ENCODE measurements around the gene F12.
A peak's percentile ranks its signal among the peaks of the same experiment; 100 is the strongest.

The F12 gene

GRCh38 chr5:177380805-177381126, 28.6 kb downstream of the F12 start:
- Histone ChIP-seq H2BK5ac (ENCODE audit: low read depth, low read length, poor library complexity) (no peak overlapping the region), H3K79me1 (ENCODE audit: low read length) (no peaks in the 10 kb centered on the region), H3K27ac (ENCODE audit: low read depth, low read length) (no peak overlapping the region), H3K18ac (ENCODE audit: low read length) (no peak overlapping the region), H4K12ac (ENCODE audit: low read depth, low read length) (no peak overlapping the region), H3K9me3 (ENCODE audit: insufficient read depth, low read depth, low read length) (no peaks in the 10 kb centered on the region), H3K4ac (ENCODE audit: low read depth, low read length) (no peak overlapping the region), H2BK120ac (ENCODE audit: insufficient read depth, low read length, poor library complexity) (no peak overlapping the region), H3K36me3 (ENCODE audit: control insufficient read depth in 1 of 2, insufficient read depth in 2 of 2, low read length in 2 of 2) (no peaks in the 10 kb centered on the region), H2AFZ (ENCODE audit: insufficient read depth, low read length, poor library complexity) (no peak overlapping the region), H2AK5ac (ENCODE audit: low read length) (no peak overlapping the region), H2BK12ac (ENCODE audit: low read length) (no peak overlapping the region), H3K9ac (ENCODE audit: low read length) (no peak overlapping the region), H3K4me2 (ENCODE audit: low read length) (no peak overlapping the region), H3K27me3 (ENCODE audit: insufficient read depth, low read length) (no peaks in the 10 kb centered on the region), H3K4me3 (ENCODE audit: low read depth, low read length) (no peak overlapping the region), H3K23ac (ENCODE audit: low read length) (no peak overlapping the region), H3K14ac (ENCODE audit: low read length) (no peak overlapping the region), H3K79me2 (ENCODE audit: control insufficient read depth, insufficient read depth, low read length, poor library complexity) (no peaks in the 10 kb centered on the region), H4K8ac (ENCODE audit: low read depth, low read length) (no peak overlapping the region), H4K91ac (ENCODE audit: low read depth, low read length) (no peak overlapping the region), H3K4me1 (ENCODE audit: control insufficient read depth in 1 of 2, insufficient read depth in 2 of 2, low read length in 2 of 2) (no peaks in the 10 kb centered on the region)
- no CpG with 5 or more reads among the region's 6 CpGs for WGBS (ENCODE audit: extremely low coverage, insufficient coverage, insufficient read length)
- no peak for DNase-seq

- Histone ChIP-seq H3K4me1 (ENCODE audit: control insufficient read depth in 1 of 2, insufficient read depth in 2 of 2, low read length in 2 of 2) (no peaks in the 10 kb centered on the region), H2AFZ (ENCODE audit: insufficient read depth, low read length, poor library complexity) (no peak overlapping the region), H3K36me3 (ENCODE audit: control insufficient read depth in 1 of 2, insufficient read depth in 2 of 2, low read length in 2 of 2) (no peaks in the 10 kb centered on the region), H3K4me3 (ENCODE audit: low read depth, low read length) (no peak overlapping the region), H2AK5ac (ENCODE audit: low read length) (no peak overlapping the region), H4K91ac (ENCODE audit: low read depth, low read length) (no peak overlapping the region), H2BK120ac (ENCODE audit: insufficient read depth, low read length, poor library complexity) (no peak overlapping the region), H2BK12ac (ENCODE audit: low read length) (no peak overlapping the region), H3K14ac (ENCODE audit: low read length) (no peak overlapping the region), H3K4ac (ENCODE audit: low read depth, low read length) (no peak overlapping the region), H4K8ac (ENCODE audit: low read depth, low read length) (no peak overlapping the region), H3K18ac (ENCODE audit: low read length) (no peak overlapping the region), H3K79me1 (ENCODE audit: low read length) (no peaks in the 10 kb centered on the region), H3K4me2 (ENCODE audit: low read length) (no peak overlapping the region), H3K9ac (ENCODE audit: low read length) (no peak overlapping the region), H3K79me2 (ENCODE audit: control insufficient read depth, insufficient read depth, low read length, poor library complexity) (no peaks in the 10 kb centered on the region), H3K9me3 (ENCODE audit: insufficient read depth, low read depth, low read length) (no peaks in the 10 kb centered on the region), H3K23ac (ENCODE audit: low read length) (no peak overlapping the region), H2BK5ac (ENCODE audit: low read depth, low read length, poor library complexity) (no peak overlapping the region), H3K27me3 (ENCODE audit: insufficient read depth, low read length) (no peaks in the 10 kb centered on the region), H4K12ac (ENCODE audit: low read depth, low read length) (no peak overlapping the region), H3K27ac (ENCODE audit: low read depth, low read length) (no peak overlapping the region)
- no CpG with 5 or more reads among the region's 15 CpGs for WGBS (ENCODE audit: extremely low coverage, insufficient coverage, insufficient read length)
- DNase-seq, result peak; percentile 81 to 91
Observed at GRCh38 chr5:177378884-177379883, 30.2 kb downstream of the F12 start.

GRCh38 chr5:177377851-177378776, 31.2 kb downstream of the F12 start:
- Histone ChIP-seq H3K23ac (ENCODE audit: low read length) (no peak overlapping the region), H4K12ac (ENCODE audit: low read depth, low read length) (no peak overlapping the region), H3K27ac (ENCODE audit: low read depth, low read length) (no peak overlapping the region), H3K9me3 (ENCODE audit: insufficient read depth, low read depth, low read length) (no peaks in the 10 kb centered on the region), H2BK12ac (ENCODE audit: low read length) (no peak overlapping the region), H3K36me3 (ENCODE audit: control insufficient read depth in 1 of 2, insufficient read depth in 2 of 2, low read length in 2 of 2) (no peaks in the 10 kb centered on the region), H3K79me2 (ENCODE audit: control insufficient read depth, insufficient read depth, low read length, poor library complexity) (no peaks in the 10 kb centered on the region), H2BK120ac (ENCODE audit: insufficient read depth, low read length, poor library complexity) (no peak overlapping the region), H3K4me3 (ENCODE audit: low read depth, low read length) (no peak overlapping the region), H2AFZ (ENCODE audit: insufficient read depth, low read length, poor library complexity) (no peak overlapping the region), H4K91ac (ENCODE audit: low read depth, low read length) (no peak overlapping the region), H3K9ac (ENCODE audit: low read length) (no peak overlapping the region), H3K18ac (ENCODE audit: low read length) (no peak overlapping the region), H2BK5ac (ENCODE audit: low read depth, low read length, poor library complexity) (no peak overlapping the region), H3K4me1 (ENCODE audit: control insufficient read depth in 1 of 2, insufficient read depth in 2 of 2, low read length in 2 of 2) (no peaks in the 10 kb centered on the region), H2AK5ac (ENCODE audit: low read length) (no peak overlapping the region), H3K79me1 (ENCODE audit: low read length) (no peaks in the 10 kb centered on the region), H3K27me3 (ENCODE audit: insufficient read depth, low read length) (no peaks in the 10 kb centered on the region), H3K4me2 (ENCODE audit: low read length) (no peak overlapping the region), H3K4ac (ENCODE audit: low read depth, low read length) (no peak overlapping the region), H4K8ac (ENCODE audit: low read depth, low read length) (no peak overlapping the region), H3K14ac (ENCODE audit: low read length) (no peak overlapping the region)
- no CpG with 5 or more reads among the region's 8 CpGs for WGBS (ENCODE audit: extremely low coverage, insufficient coverage, insufficient read length)
- DNase-seq, result no peak

- WGBS (ENCODE audit: extremely low coverage, insufficient coverage, insufficient read length), result no CpG with 5 or more reads among the region's 11 CpGs
Observed at GRCh38 chr5:177376107-177376506, 33.3 kb downstream of the F12 start.

More at GRCh38 chr5:177376107-177376506, 33.3 kb downstream of the F12 start:
- Histone ChIP-seq H2AFZ (ENCODE audit: insufficient read depth, low read length, poor library complexity) (no peak overlapping the region), H3K18ac (ENCODE audit: low read length) (no peak overlapping the region), H4K12ac (ENCODE audit: low read depth, low read length) (no peak overlapping the region), H2BK5ac (ENCODE audit: low read depth, low read length, poor library complexity) (no peak overlapping the region), H2BK12ac (ENCODE audit: low read length) (no peak overlapping the region), H3K23ac (ENCODE audit: low read length) (no peak overlapping the region), H3K4me1 (ENCODE audit: control insufficient read depth in 1 of 2, insufficient read depth in 2 of 2, low read length in 2 of 2) (peaks cover 5% of the 10 kb centered on the region in 2 experiments), H3K4me2 (ENCODE audit: low read length) (no peak overlapping the region), H3K79me2 (ENCODE audit: control insufficient read depth, insufficient read depth, low read length, poor library complexity) (peaks cover 3% of the 10 kb centered on the region), H2BK120ac (ENCODE audit: insufficient read depth, low read length, poor library complexity) (no peak overlapping the region), H3K14ac (ENCODE audit: low read length) (no peak overlapping the region), H3K27ac (ENCODE audit: low read depth, low read length) (no peak overlapping the region), H2AK5ac (ENCODE audit: low read length) (no peak overlapping the region), H3K79me1 (ENCODE audit: low read length) (peaks cover 4% of the 10 kb centered on the region), H3K4me3 (ENCODE audit: low read depth, low read length) (no peak overlapping the region), H3K36me3 (ENCODE audit: control insufficient read depth in 1 of 2, insufficient read depth in 2 of 2, low read length in 2 of 2) (no peaks in the 10 kb centered on the region), H3K9ac (ENCODE audit: low read length) (no peak overlapping the region), H4K91ac (ENCODE audit: low read depth, low read length) (no peak overlapping the region), H4K8ac (ENCODE audit: low read depth, low read length) (no peak overlapping the region), H3K4ac (ENCODE audit: low read depth, low read length) (no peak overlapping the region), H3K27me3 (ENCODE audit: insufficient read depth, low read length) (no peaks in the 10 kb centered on the region), H3K9me3 (ENCODE audit: insufficient read depth, low read depth, low read length) (no peaks in the 10 kb centered on the region)
- no peak for DNase-seq
